ENCODE data around the gene STK10.
"Not testable (repeated sequence)": the region's sequence is repeated elsewhere in the genome, so short reads cannot be mapped to it uniquely, and the experiment has no call there.

Gene STK10

GRCh38 chr5:172153695-172154094, 34.3 kb downstream of the STK10 start:
- DNase-seq (ENCODE audit: low read depth in 1 of 2, low spot score in 1 of 2): no peak
- no peak for TF ChIP-seq JUND (IDR thresholded peaks at IDR 0.05; ENCODE audit: low read depth)
- in situ Hi-C loops (cut with HindIII; ENCODE audit: low pct_unique_long_range_greater_than_20kb, low sequenced_read_pairs): no loop called here

- in situ Hi-C loops (cut with HindIII; ENCODE audit: low pct_unique_long_range_greater_than_20kb, low sequenced_read_pairs): no loop called here
- DNase-seq (ENCODE audit: low read depth in 1 of 2, low spot score in 1 of 2): no peak
- no peak for TF ChIP-seq JUND (IDR thresholded peaks at IDR 0.05; ENCODE audit: low read depth)
Measured at GRCh38 chr5:172151661-172152210, 36.3 kb downstream of the STK10 start.

GRCh38 chr5:172150514-172151425, 37.3 kb downstream of the STK10 start:
- in situ Hi-C loops (cut with HindIII; ENCODE audit: low pct_unique_long_range_greater_than_20kb, low sequenced_read_pairs): no loop called here
- TF ChIP-seq JUND (IDR thresholded peaks at IDR 0.05; ENCODE audit: low read depth): no peak
- no peak for DNase-seq (ENCODE audit: low read depth in 1 of 2, low spot score in 1 of 2)

DNA sequence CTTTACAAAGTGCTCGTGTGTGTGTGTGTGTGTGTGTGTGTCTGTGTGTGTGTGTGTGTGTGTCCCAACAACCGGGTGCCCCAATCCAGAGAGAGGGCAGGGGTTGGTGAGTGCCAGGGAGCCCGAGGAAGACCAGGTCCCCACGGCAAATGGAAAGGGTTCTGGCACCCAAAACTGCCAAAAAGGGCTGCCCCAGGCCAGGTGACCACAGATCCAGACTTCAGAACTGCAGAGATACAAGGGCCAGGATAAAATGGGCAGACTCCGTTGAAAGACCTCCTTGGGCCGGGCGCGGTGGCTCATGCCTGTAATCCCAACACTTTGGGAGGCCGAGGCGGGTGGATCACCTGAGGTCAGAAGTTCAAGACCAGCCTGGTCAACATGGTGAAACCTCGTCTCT, 38.5 kb downstream of the STK10 start:
- in situ Hi-C loops (cut with HindIII; ENCODE audit: low pct_unique_long_range_greater_than_20kb, low sequenced_read_pairs); DNase-seq (ENCODE audit: low read depth in 1 of 2, low spot score in 1 of 2): not testable (repeated sequence)

- no peak for DNase-seq (ENCODE audit: low read depth in 1 of 2, low spot score in 1 of 2)
- in situ Hi-C loops (cut with HindIII; ENCODE audit: low pct_unique_long_range_greater_than_20kb, low sequenced_read_pairs): no loop called here
- TF ChIP-seq JUND (IDR thresholded peaks at IDR 0.05; ENCODE audit: low read depth): no peak
Measured at GRCh38 chr5:172149073-172149472, 39.0 kb downstream of the STK10 start.

- in situ Hi-C loops (cut with HindIII; ENCODE audit: low pct_unique_long_range_greater_than_20kb, low sequenced_read_pairs): no loop called here
- no peak for DNase-seq (ENCODE audit: low read depth in 1 of 2, low spot score in 1 of 2)
- TF ChIP-seq JUND (IDR thresholded peaks at IDR 0.05; ENCODE audit: low read depth): no peak
Measured at GRCh38 chr5:172148381-172148780, 39.6 kb downstream of the STK10 start.

GRCh38 chr5:172147857-172148256, 40.2 kb downstream of the STK10 start:
- DNase-seq (ENCODE audit: low read depth in 1 of 2, low spot score in 1 of 2): no peak

DNA sequence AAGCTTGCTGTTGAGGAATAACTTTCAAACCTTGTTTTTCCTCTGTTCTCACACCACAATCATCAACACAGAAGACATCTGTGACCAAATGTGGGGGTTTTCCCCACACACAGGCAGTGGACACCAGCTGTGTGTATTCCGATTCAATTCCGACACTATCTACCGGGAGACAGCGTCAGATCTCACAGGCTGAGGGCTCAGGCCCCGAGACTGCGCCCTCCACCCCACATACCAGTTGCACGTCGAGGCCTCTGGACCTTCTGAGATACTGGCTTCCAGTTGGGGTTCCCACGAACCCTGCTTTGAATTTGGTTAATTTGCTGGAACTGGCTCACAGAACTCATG, 41.3 kb downstream of the STK10 start:
- TF ChIP-seq JUND (IDR thresholded peaks at IDR 0.05; ENCODE audit: low read depth): no peak
- in situ Hi-C loops (cut with HindIII; ENCODE audit: low pct_unique_long_range_greater_than_20kb, low sequenced_read_pairs): no loop called here
- no peak for DNase-seq (ENCODE audit: low read depth in 1 of 2, low spot score in 1 of 2)

More at GRCh38 chr5:172147857-172148256, 40.2 kb downstream of the STK10 start:
- in situ Hi-C loops (cut with HindIII; ENCODE audit: low pct_unique_long_range_greater_than_20kb, low sequenced_read_pairs): no loop called here
- TF ChIP-seq JUND (IDR thresholded peaks at IDR 0.05; ENCODE audit: low read depth): no peak

DNA sequence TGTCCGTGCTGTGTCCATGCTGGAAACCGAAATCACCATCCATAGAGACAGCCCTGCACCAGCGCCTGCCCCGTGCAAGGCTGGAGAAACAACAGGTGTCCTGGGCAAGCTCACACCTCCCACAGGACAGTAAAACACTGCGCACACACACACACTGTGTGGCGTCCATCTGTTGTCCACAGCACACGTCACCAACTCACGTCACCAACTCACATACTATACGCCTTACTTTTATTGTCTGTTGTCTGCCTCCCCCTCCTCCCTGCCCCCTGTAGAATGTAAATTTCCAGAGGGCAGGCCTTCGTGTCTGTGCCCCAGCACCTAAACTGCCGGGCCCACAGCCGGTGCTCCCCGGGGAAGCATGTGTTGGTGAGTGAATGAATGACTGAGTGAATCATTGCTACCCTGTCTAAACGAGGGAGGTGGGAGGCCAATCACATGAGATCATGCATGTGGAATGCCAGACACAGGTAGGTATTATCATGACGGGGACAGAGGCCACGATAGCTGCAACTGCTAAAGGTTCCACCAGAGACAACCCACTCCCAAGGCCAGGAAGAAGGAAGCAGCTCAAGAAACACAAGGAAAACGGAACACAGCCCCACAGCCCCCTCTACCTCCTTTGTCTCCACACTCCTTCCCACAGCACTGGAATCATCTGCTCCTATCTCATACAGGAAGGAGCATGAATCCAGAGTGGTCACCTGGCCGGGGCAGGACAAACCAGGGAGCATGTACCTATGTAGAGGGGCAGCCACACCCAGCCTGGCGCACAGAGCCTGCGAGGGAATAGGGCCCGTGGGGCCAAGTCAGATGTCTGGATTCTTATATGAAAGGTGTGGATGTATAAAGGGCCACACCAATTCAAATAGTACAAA, 41.9 kb downstream of the STK10 start:
- no peak for TF ChIP-seq JUND (IDR thresholded peaks at IDR 0.05; ENCODE audit: low read depth)
- in situ Hi-C loops (cut with HindIII; ENCODE audit: low pct_unique_long_range_greater_than_20kb, low sequenced_read_pairs): no loop called here
- DNase-seq (ENCODE audit: low read depth in 1 of 2, low spot score in 1 of 2): no peak

GRCh38 chr5:172144931-172145869, 42.8 kb downstream of the STK10 start:
- in situ Hi-C loops (cut with HindIII; ENCODE audit: low pct_unique_long_range_greater_than_20kb, low sequenced_read_pairs): no loop called here
- DNase-seq (ENCODE audit: low read depth in 1 of 2, low spot score in 1 of 2): no peak
- no peak for TF ChIP-seq JUND (IDR thresholded peaks at IDR 0.05; ENCODE audit: low read depth)

DNA sequence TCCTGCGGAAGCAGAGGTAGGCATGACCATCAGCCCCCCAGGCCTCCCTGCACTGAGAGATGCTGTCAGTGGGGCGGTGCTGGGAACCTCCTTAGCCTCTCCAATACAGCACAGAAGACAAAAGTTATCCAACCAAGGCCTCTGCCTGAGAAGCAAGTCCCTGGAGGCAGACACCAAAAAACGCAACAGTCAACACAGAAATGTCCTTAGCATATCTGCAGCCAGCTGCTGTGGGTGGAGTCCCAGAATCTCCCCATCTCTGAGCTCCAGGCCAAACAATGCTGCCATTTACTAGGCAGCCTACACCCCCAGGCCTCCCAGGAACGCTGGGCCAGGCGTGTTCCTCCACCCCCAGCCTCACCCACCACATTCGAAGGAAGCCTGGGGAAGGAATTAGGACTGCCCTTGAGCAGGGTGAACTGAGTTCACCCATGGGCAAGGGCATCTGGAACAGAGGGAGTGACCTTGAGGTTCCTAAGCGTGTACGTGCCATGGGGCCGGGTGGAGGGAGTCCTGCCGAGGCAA, 43.7 kb downstream of the STK10 start:
- DNase-seq (ENCODE audit: low read depth in 1 of 2, low spot score in 1 of 2): no peak

DNA sequence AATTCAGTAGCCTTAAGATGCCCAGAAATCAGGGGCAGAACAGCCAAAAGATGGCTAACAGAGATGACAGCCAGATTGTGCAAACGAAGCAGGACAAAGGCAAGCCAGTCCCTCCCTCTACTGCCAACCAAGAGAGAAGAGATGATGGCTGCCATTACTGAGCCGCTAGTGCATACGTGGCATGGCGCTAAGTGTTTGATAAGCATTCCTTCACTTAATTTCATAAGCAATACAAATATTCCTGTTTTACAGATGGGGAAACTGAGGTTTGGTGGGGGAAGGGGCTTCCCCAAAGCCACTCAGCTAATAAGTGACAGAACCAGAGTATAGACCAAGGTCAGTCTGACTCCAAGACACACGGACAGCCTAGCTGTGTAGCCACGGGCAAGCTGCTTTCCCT, 44.1 kb downstream of the STK10 start:
- in situ Hi-C loops (cut with HindIII; ENCODE audit: low pct_unique_long_range_greater_than_20kb, low sequenced_read_pairs): no loop called here
- no peak for DNase-seq (ENCODE audit: low read depth in 1 of 2, low spot score in 1 of 2)
- no peak for TF ChIP-seq JUND (IDR thresholded peaks at IDR 0.05; ENCODE audit: low read depth)

More for the DNA sequence above, 43.7 kb downstream of the STK10 start:
- in situ Hi-C loops (cut with HindIII; ENCODE audit: low pct_unique_long_range_greater_than_20kb, low sequenced_read_pairs): no loop called here
- no peak for TF ChIP-seq JUND (IDR thresholded peaks at IDR 0.05; ENCODE audit: low read depth)
